H1 (cell line): ENCODE measurements around the gene PDE5A. TPM values are rescaled to one million over a fixed set of nuclear protein-coding genes. Genes with fewer than 3 reads are reported as not detected.

ENCODE experiments used
- CTCF ChIA-PET: fragments of 300-600 bp; sonication (Branson Sonifier 250); formaldehyde crosslinking; loops from one replicate; lab custom pipeline; 2021; ENCODE audit not compliant: partially characterized antibody; lab: Charles Lee
- POLR2A ChIA-PET: fragments of 300-600 bp; sonication (Branson Sonifier 250); formaldehyde crosslinking; loops from one replicate; lab custom pipeline; 2021; ENCODE audit warnings: inconsistent platforms; ENCODE audit not compliant: partially characterized antibody; lab: Charles Lee
- DNase-seq, 2 experiments: peaks; one replicate each; pipeline versions ENCODE4 v3.0.0 to v3.0.0-alpha.2; 2010 to 2022; ENCODE audit warnings: low spot score in 2 of 2, low read depth in 1 of 2, mixed read lengths in 1 of 2
- FAIRE-seq: peaks from 2 replicates; lab custom pipeline; 2011; peaks lifted over from hg19 to GRCh38; lab: Jason Lieb, UNC
- H2AFZ ChIP-seq: 2 replicates; pipeline ENCODE4 v1.8.1; 2012; ENCODE audit warnings: low read length, inconsistent platforms
- H2AK5ac ChIP-seq: 2 replicates; pipeline ENCODE4 v1.6.1; 2013; ENCODE audit warnings: low read depth, low read length
- H2BK120ac ChIP-seq: replicated peaks from 2 replicates; pipeline ENCODE3; 2013; ENCODE audit warnings: low read depth, low read length, inconsistent platforms
- H2BK12ac ChIP-seq: 2 replicates; pipeline ENCODE4 v1.6.1; 2013; ENCODE audit warnings: low read depth, low read length
- H2BK15ac ChIP-seq: 2 replicates; pipeline ENCODE4 v1.6.1; 2013; ENCODE audit warnings: low read length
- H2BK20ac ChIP-seq: 2 replicates; pipeline ENCODE4 v1.6.1; 2013; ENCODE audit warnings: low read length
- H2BK5ac ChIP-seq: 2 replicates; pipeline ENCODE4 v1.6.1; 2013; ENCODE audit warnings: low read depth, low read length
- H3K14ac ChIP-seq: 2 replicates; pipeline ENCODE4 v1.6.1; 2013; ENCODE audit warnings: inconsistent platforms; ENCODE audit not compliant: insufficient read length
- H3K18ac ChIP-seq: 2 replicates; pipeline ENCODE4 v1.6.1; 2013; ENCODE audit warnings: low read length; ENCODE audit errors: extremely low read depth
- H3K23ac ChIP-seq: 2 replicates; pipeline ENCODE4 v1.6.1; 2013; ENCODE audit warnings: inconsistent platforms; ENCODE audit not compliant: insufficient read length
- H3K23me2 ChIP-seq: 2 replicates; pipeline ENCODE4 v1.6.1; 2013; ENCODE audit warnings: low read depth, low read length
- H3K27ac ChIP-seq: 2 replicates; pipeline ENCODE4 v1.6.1; 2011; ENCODE audit warnings: low read depth, low read length, inconsistent platforms
- H3K27me3 ChIP-seq, 4 experiments: replicated peaks in 1 of 4; 1 replicate in 1 of 4; 2 replicates in 3 of 4; pipeline versions ENCODE4 v1.6.1 to v1.8.1; 2011 to 2013; ENCODE audit warnings: low read length in 3 of 4, mild to moderate bottlenecking in 3 of 4, inconsistent platforms in 2 of 4, mixed read lengths in 2 of 4, moderate library complexity in 1 of 4; ENCODE audit not compliant: control insufficient read depth in 3 of 4, insufficient read depth in 3 of 4; ENCODE audit errors: extremely low read depth in 1 of 4
- H3K36me3 ChIP-seq, 4 experiments: 2 replicates each; pipeline versions ENCODE4 v1.6.1 to v1.8.1; 2011 to 2013; ENCODE audit warnings: mild to moderate bottlenecking in 4 of 4, low read length in 3 of 4, moderate library complexity in 2 of 4, control low read depth in 1 of 4, inconsistent platforms in 1 of 4; ENCODE audit not compliant: insufficient read depth in 4 of 4, control insufficient read depth in 2 of 4
- H3K4ac ChIP-seq: replicated peaks from 2 replicates; pipeline ENCODE3; 2013; ENCODE audit warnings: low read length, low read depth, mixed read lengths, inconsistent platforms; ENCODE audit not compliant: insufficient read length
- H3K4me1 ChIP-seq, 4 experiments: replicated peaks in 1 of 4; 1 replicate in 1 of 4; 2 replicates in 3 of 4; pipeline versions ENCODE4 v1.6.1 to v1.8.1; 2011 to 2013; ENCODE audit warnings: low read length in 3 of 4, inconsistent platforms in 2 of 4, mixed read lengths in 1 of 4; ENCODE audit not compliant: insufficient read depth in 4 of 4, control insufficient read depth in 3 of 4
- H3K4me2 ChIP-seq, 2 experiments: 2 replicates each; pipeline versions ENCODE4 v1.6.1 to v1.8.1; 2011 to 2013; ENCODE audit warnings: low read depth in 2 of 2, low read length in 2 of 2, control low read depth in 1 of 2, inconsistent platforms in 1 of 2, mild to moderate bottlenecking in 1 of 2; ENCODE audit not compliant: insufficient read depth in 1 of 2
- H3K4me3 ChIP-seq, 4 experiments: fragments of 200-600, 300-600 bp in 1 of 4; sonication (generic), shearing (Covaris generic), sonication (Bioruptor Twin) in 1 of 4; 2 replicates each; pipeline versions ENCODE4 v1.5.1 to v1.8.1; 2011 to 2016; ENCODE audit warnings: low read length in 4 of 4, low read depth in 3 of 4, control low read depth in 2 of 4, inconsistent platforms in 2 of 4, mild to moderate bottlenecking in 2 of 4, mixed read lengths in 1 of 4, moderate library complexity in 1 of 4; ENCODE audit not compliant: insufficient read depth in 2 of 4; ENCODE audit errors: extremely low read depth in 1 of 4
- H3K56ac ChIP-seq: replicated peaks from 2 replicates; pipeline ENCODE3; 2013; ENCODE audit warnings: low read depth, mild to moderate bottlenecking, mixed read lengths, low read length, inconsistent platforms; ENCODE audit not compliant: insufficient read length
- H3K79me1 ChIP-seq: 2 replicates; pipeline ENCODE4 v1.6.1; 2013; ENCODE audit warnings: low read depth, low read length, control low read depth
- H3K79me2 ChIP-seq, 2 experiments: 2 replicates each; pipeline versions ENCODE4 v1.6.1 to v1.8.1; 2012 to 2013; ENCODE audit warnings: low read length in 2 of 2, mild to moderate bottlenecking in 2 of 2, inconsistent platforms in 1 of 2; ENCODE audit not compliant: insufficient read depth in 2 of 2, control insufficient read depth in 1 of 2
- H3K9ac ChIP-seq, 4 experiments: replicated peaks in 1 of 4; 1 replicate in 1 of 4; 2 replicates in 3 of 4; pipeline versions ENCODE4 v1.6.1 to v1.8.1; 2011 to 2013; ENCODE audit warnings: low read depth in 3 of 4, low read length in 3 of 4, control low read depth in 2 of 4, mild to moderate bottlenecking in 2 of 4, moderate library complexity in 2 of 4, inconsistent platforms in 1 of 4; ENCODE audit errors: extremely low read depth in 1 of 4
- H3K9me3 ChIP-seq, 2 experiments: 2 replicates each; pipeline versions ENCODE4 v1.6.1 to v1.8.1; 2012 to 2013; ENCODE audit warnings: mild to moderate bottlenecking in 2 of 2, moderate library complexity in 2 of 2, control low read depth in 1 of 2, inconsistent platforms in 1 of 2, low read depth in 1 of 2, low read length in 1 of 2, mixed read lengths in 1 of 2; ENCODE audit not compliant: insufficient read depth in 2 of 2
- H4K20me1 ChIP-seq, 2 experiments: replicated peaks in 1 of 2; 2 replicates each; pipeline versions ENCODE3 to v1.8.1; 2011 to 2013; ENCODE audit warnings: inconsistent platforms in 2 of 2, low read length in 2 of 2, mild to moderate bottlenecking in 1 of 2; ENCODE audit not compliant: insufficient read depth in 2 of 2, control insufficient read depth in 1 of 2
- H4K5ac ChIP-seq: 2 replicates; pipeline ENCODE4 v1.6.1; 2013; ENCODE audit warnings: low read length, low read depth, mixed read lengths, inconsistent platforms; ENCODE audit not compliant: insufficient read length
- H4K8ac ChIP-seq: 2 replicates; pipeline ENCODE4 v1.8.0; 2013; ENCODE audit warnings: mild to moderate bottlenecking, moderate library complexity, low read length, inconsistent platforms; ENCODE audit not compliant: insufficient read depth; ENCODE audit errors: extremely low read depth
- H4K91ac ChIP-seq: replicated peaks from 2 replicates; pipeline ENCODE3; 2013; ENCODE audit warnings: low read length, mixed read lengths, inconsistent platforms; ENCODE audit not compliant: insufficient read length
- ATF3 ChIP-seq: IDR thresholded peaks from 2 replicates; pipeline ENCODE4 v1.6.1; 2011; ENCODE audit warnings: low read depth, mild to moderate bottlenecking, low read length; ENCODE audit not compliant: insufficient read depth
- GABPA ChIP-seq: IDR thresholded peaks from 2 replicates; pipeline ENCODE4 v1.6.1; 2011; ENCODE audit warnings: mild to moderate bottlenecking, low read length, moderate library complexity, borderline replicate concordance; ENCODE audit not compliant: insufficient read depth
- JUND ChIP-seq: IDR thresholded peaks from 2 replicates; pipeline ENCODE4 v1.6.1; 2011; ENCODE audit warnings: mild to moderate bottlenecking, improper control_type of control experiment, low read length
- POLR2A ChIP-seq, 2 experiments: IDR thresholded peaks; 1 replicate in 1 of 2; 2 replicates in 1 of 2; pipeline ENCODE4 v1.6.1; 2011; ENCODE audit warnings: low read depth in 2 of 2, low read length in 2 of 2, mild to moderate bottlenecking in 2 of 2; ENCODE audit errors: control extremely low read depth in 1 of 2
- WGBS, 2 experiments: shearing (Covaris generic) in 1 of 2; methylation state at CpG; one replicate each; pipeline versions ENCODE4 v1.1.6 to v1.1.7; 2013 to 2015; ENCODE audit warnings: low lambda C conversion rate in 2 of 2, mixed read lengths in 2 of 2, inconsistent platforms in 1 of 2, low coverage in 1 of 2, missing lambda C conversion rate in 1 of 2; ENCODE audit not compliant: insufficient replicate concordance in 2 of 2, insufficient coverage in 1 of 2, insufficient read length in 1 of 2; ENCODE audit errors: extremely low coverage in 1 of 2, missing lambda C conversion rate in 1 of 2; 5-methylcytosine and 5-hydroxymethylcytosine counted together
- polyA plus RNA-seq, 7 experiments: library from polyadenylated mRNA; depleted of rRNA in 3 of 7; stranded (reverse) in 5 of 7; unstranded in 2 of 7; fragments of >200 nt in 5 of 7; fragments of 200-250 nt in 2 of 7; gene quantifications; 1 replicate in 5 of 7; 2 replicates in 1 of 7; 4 replicates in 1 of 7; pipeline versions ENCODE4 v1.2.1 to v1.2.3, GENCODE V29; 2011 to 2013; ENCODE audit warnings: missing spikeins in 2 of 7, mixed read lengths in 2 of 7
- total RNA-seq: library from RNA; stranded (reverse); fragmentation: NEBNext Ultra II Directional; extraction: Animal tissue kit (Norgen Biotek cat#: 25700); gene quantifications from 2 replicates; pipeline ENCODE4 v1.2.1, GENCODE V29; 2021

Gene PDE5A
- total and polyA plus RNA-seq, 2 of the 8 experiments (the other 6 are each of a cell fraction or from before 2014, with no cell fraction given), result 5.6 to 32.4 TPM

- FAIRE-seq (no peak), DNase-seq (no peak)
- no peak overlapping the region for H3K9ac ChIP-seq
- no peaks in the 10 kb centered on the region for H4K20me1 ChIP-seq
- ChIA-PET CTCF (no interaction called here), POLR2A (no interaction called here)
- no peak overlapping the region for H3K4me2 ChIP-seq
- no peak overlapping the region for H3K4me3 ChIP-seq
- H3K9me3 ChIP-seq, result no peaks in the 10 kb centered on the region
- no peak overlapping the region for H2AFZ ChIP-seq
- no peak overlapping the region for H3K4ac ChIP-seq
- no peak overlapping the region for H3K18ac ChIP-seq
- H3K23me2 ChIP-seq, result no peaks in the 10 kb centered on the region; the same call in 1 of the 2 replicates
- no peaks in the 10 kb centered on the region for H3K27me3 ChIP-seq
- H3K56ac ChIP-seq, result no peak overlapping the region
- H3K36me3 ChIP-seq, result peaks cover 0 to 10% (median 8%) of the 10 kb centered on the region in 4 experiments; a peak in 6 of 8 replicates
- H2BK120ac ChIP-seq, result no peak overlapping the region
- H3K4me1 ChIP-seq, result no peaks in the 10 kb centered on the region
- no peak overlapping the region for H2BK5ac ChIP-seq
- H3K79me2 ChIP-seq, result no peaks in the 10 kb centered on the region
- no peak overlapping the region for H2AK5ac ChIP-seq
- no peak overlapping the region for H4K91ac ChIP-seq
- no peak overlapping the region for H4K8ac ChIP-seq
- no peak overlapping the region for H2BK20ac ChIP-seq
- H2BK12ac ChIP-seq, result no peak overlapping the region
- H3K79me1 ChIP-seq, result no peaks in the 10 kb centered on the region
- H4K5ac ChIP-seq, result no peak overlapping the region
- H2BK15ac ChIP-seq, result no peak overlapping the region
- no peak overlapping the region for H3K23ac ChIP-seq
- no peak overlapping the region for H3K14ac ChIP-seq
- no peak for TF ChIP-seq GABPA
- TF ChIP-seq ATF3, result no peak
- no peak for TF ChIP-seq POLR2A (IDR thresholded peaks at IDR 0.05; ENCODE audit: control extremely low read depth in 1 of 2, low read depth in 2 of 2, low read length in 2 of 2)
- TF ChIP-seq JUND, result no peak
- WGBS, 2 experiments, result 88% methylated on average over 1 of the region's 1 CpG; no CpG with 5 or more reads in 1 of the 2 experiments
- H3K27ac ChIP-seq, result no peak overlapping the region
Measured at GRCh38 chr4:119543187-119543586, 85.4 kb downstream of the PDE5A start.
